CD4-positive, alpha-beta T cell (primary cell): ENCODE results near the gene ADAM23. TPM values are rescaled to one million over a fixed set of nuclear protein-coding genes. Genes with fewer than 3 reads are reported as not detected.

Experiments used
- ATAC-seq: fragments of 200-7000 bp; cut with Tn5 transposase; one replicate; pipeline ENCODE4 v1.10.0; 2022; ENCODE audit warnings: mild to moderate bottlenecking; ENCODE audit not compliant: poor library complexity
- CTCF ChIA-PET: fragments of 350-600 bp; sonication (Branson Sonifier 250); formaldehyde crosslinking; loops from one replicate; lab custom pipeline; 2021; ENCODE audit warnings: antibody characterized with exemption, inconsistent platforms; lab: Charles Lee
- POLR2A ChIA-PET: fragments of 350-600 bp; sonication (Branson Sonifier 250); formaldehyde crosslinking; loops from one replicate; lab custom pipeline; 2021; ENCODE audit warnings: antibody characterized with exemption, inconsistent platforms; lab: Charles Lee
- DNase-seq, 14 experiments: peaks; one replicate each; pipeline ENCODE4 v3.0.0-alpha.2; 2013 to 2020; ENCODE audit warnings: mixed read lengths in 2 of 14
- H3K27ac ChIP-seq, 2 donors: one replicate each; pipeline versions ENCODE4 v1.5.1 to v1.7.0; 2013; ENCODE audit warnings: low read length in 2 of 2, low read depth in 1 of 2, mild to moderate bottlenecking in 1 of 2
- H3K27me3 ChIP-seq, 2 experiments: 1 replicate in 1 of 2; 2 replicates in 1 of 2; pipeline versions ENCODE4 v1.6.1 to v1.7.0; 2013; ENCODE audit warnings: low read length in 2 of 2, control low read depth in 1 of 2, mild to moderate bottlenecking in 1 of 2, moderate library complexity in 1 of 2; ENCODE audit not compliant: insufficient read depth in 2 of 2, control insufficient read depth in 1 of 2
- H3K36me3 ChIP-seq: one replicate; pipeline ENCODE4 v1.6.1; 2013; ENCODE audit warnings: low read length, control low read depth; ENCODE audit not compliant: insufficient read depth
- H3K4me1 ChIP-seq: one replicate; pipeline ENCODE4 v1.6.1; 2013; ENCODE audit warnings: low read length, control low read depth; ENCODE audit not compliant: insufficient read depth
- H3K4me3 ChIP-seq: one replicate; pipeline ENCODE4 v1.5.1; 2013; ENCODE audit warnings: mild to moderate bottlenecking, low read length, moderate library complexity
- H3K9me3 ChIP-seq, 2 experiments: 1 replicate in 1 of 2; 2 replicates in 1 of 2; pipeline versions ENCODE4 v1.6.1 to v1.7.0; 2013; ENCODE audit warnings: low read length in 2 of 2, mild to moderate bottlenecking in 2 of 2, control low read depth in 1 of 2, moderate library complexity in 1 of 2; ENCODE audit not compliant: control insufficient read depth in 1 of 2, insufficient read depth in 1 of 2
- H3K27ac Mint-ChIP-seq: one replicate; pipeline ENCODE4 v1.8.0; 2020; ENCODE audit warnings: mixed read lengths
- H3K27me3 Mint-ChIP-seq: one replicate; pipeline ENCODE4 v1.8.0; 2021; ENCODE audit warnings: mixed read lengths
- H3K36me3 Mint-ChIP-seq: one replicate; pipeline ENCODE4 v1.8.0; 2021; ENCODE audit warnings: low read depth, mixed read lengths
- H3K4me1 Mint-ChIP-seq: one replicate; pipeline ENCODE4 v1.8.0; 2021; ENCODE audit warnings: low read depth, mixed read lengths
- H3K4me3 Mint-ChIP-seq: one replicate; pipeline ENCODE4 v1.8.0; 2020; ENCODE audit warnings: mild to moderate bottlenecking, mixed read lengths
- H3K9me3 Mint-ChIP-seq: one replicate; pipeline ENCODE4 v1.8.0; 2020; ENCODE audit warnings: mixed read lengths
- CTCF ChIP-seq: fragments of 200-600 bp; IDR thresholded peaks from one replicate; pipeline ENCODE4 v1.8.0; 2022; ENCODE audit warnings: antibody characterized with exemption, mild to moderate bottlenecking
- intact Hi-C, 2 experiments: fragments of 100-400 bp; cut with DNase I in 1 of 2; cut with micrococcal nuclease in 1 of 2; formaldehyde crosslinking; loops; one replicate each; pipeline versions ENCODE4 v1.15.1 to v1.9.0; 2023 to 2025; cut with DNase I, micrococcal nuclease
- total RNA-seq, 174 experiments: library from RNA in 2 of 174; stranded (reverse) in 2 of 174; gene quantifications; one replicate each; pipeline ENCODE4 v1.2.3 and lab custom pipeline; 2021 to 2026

The ADAM23 gene
- total RNA-seq, 2 experiments from 2014 or later = 6.3 to 7.7 TPM

DNA sequence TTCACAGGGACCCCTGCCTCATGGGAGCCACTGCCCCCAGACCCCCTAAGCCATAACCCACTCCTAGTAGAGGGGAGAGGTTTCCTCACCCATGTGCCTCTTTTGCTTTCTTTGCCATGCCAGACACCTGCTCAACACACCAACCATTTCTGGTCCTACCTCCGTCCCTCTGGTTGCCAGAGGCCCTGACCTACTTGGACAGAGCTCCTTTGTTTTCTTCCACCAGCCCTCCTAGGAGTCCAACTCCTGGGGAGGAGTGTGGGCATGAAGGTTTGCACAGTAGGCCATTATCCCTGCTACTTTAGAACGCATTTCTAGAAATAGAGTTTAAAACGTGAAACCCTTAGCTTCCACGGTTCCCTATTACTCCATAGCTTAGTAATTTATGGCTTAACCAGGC is 122.3 kb downstream of the ADAM23 start:
- DNase-seq = no peak
- Histone ChIP-seq H3K4me1 (no peaks in the 10 kb centered on the region), H3K27ac (no peak overlapping the region), H3K36me3 (no peaks in the 10 kb centered on the region), H3K4me3 (no peak overlapping the region), H3K9me3 (no peaks in the 10 kb centered on the region), H3K27me3 (no peaks in the 10 kb centered on the region)
- no peak overlapping the region for H3K4me3 Mint-ChIP-seq
- H3K36me3 Mint-ChIP-seq = no peaks in the 10 kb centered on the region
- intact Hi-C loops = no loop called here
- ATAC-seq = no peak
- no peak overlapping the region for H3K27ac Mint-ChIP-seq
- TF ChIP-seq CTCF = no peak
- no peaks in the 10 kb centered on the region for H3K27me3 Mint-ChIP-seq
- no peaks in the 10 kb centered on the region for H3K4me1 Mint-ChIP-seq
- no peaks in the 10 kb centered on the region for H3K9me3 Mint-ChIP-seq
- POLR2A ChIA-PET = no interaction called here
- CTCF ChIA-PET = no interaction called here

DNA sequence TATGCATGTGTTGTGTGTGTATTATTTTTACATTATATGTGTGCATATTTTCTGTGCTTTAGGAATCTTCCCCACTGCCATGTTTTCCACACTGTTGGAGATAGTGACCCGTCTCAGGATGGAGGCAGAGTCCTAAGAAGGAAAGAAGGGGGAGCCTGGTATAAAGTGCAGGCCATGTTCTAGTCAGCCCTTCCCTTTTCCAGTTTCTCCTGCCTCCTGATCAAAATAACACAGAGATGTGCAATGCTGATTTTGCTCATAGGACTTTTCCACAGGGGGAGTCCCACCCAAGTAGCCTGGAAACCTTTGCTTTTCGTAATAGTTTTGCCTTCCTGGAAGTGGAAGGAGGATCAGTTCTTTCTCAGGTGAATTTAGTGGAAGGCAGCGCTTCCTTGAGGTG is 126.1 kb downstream of the ADAM23 start:
- ChIA-PET CTCF (no interaction called here), POLR2A (interaction anchor here (0.6 to 1.3 kb wide), 2 partner anchors 9 to 1702 kb away, joined by 3 read pairs; no protein-coding TSS in a partner anchor)
- no peak for TF ChIP-seq CTCF
- DNase-seq = no peak
- no peaks in the 10 kb centered on the region for H3K4me1 ChIP-seq
- no peak overlapping the region for H3K27ac ChIP-seq
- Mint-ChIP-seq H3K27ac (no peak overlapping the region), H3K9me3 (no peaks in the 10 kb centered on the region), H3K27me3 (no peaks in the 10 kb centered on the region), H3K4me3 (no peak overlapping the region), H3K36me3 (no peaks in the 10 kb centered on the region), H3K4me1 (no peaks in the 10 kb centered on the region)
- intact Hi-C loops = no loop called here
- no peak overlapping the region for H3K4me3 ChIP-seq
- no peaks in the 10 kb centered on the region for H3K9me3 ChIP-seq
- no peaks in the 10 kb centered on the region for H3K27me3 ChIP-seq
- H3K36me3 ChIP-seq = no peaks in the 10 kb centered on the region
- ATAC-seq = no peak

DNA sequence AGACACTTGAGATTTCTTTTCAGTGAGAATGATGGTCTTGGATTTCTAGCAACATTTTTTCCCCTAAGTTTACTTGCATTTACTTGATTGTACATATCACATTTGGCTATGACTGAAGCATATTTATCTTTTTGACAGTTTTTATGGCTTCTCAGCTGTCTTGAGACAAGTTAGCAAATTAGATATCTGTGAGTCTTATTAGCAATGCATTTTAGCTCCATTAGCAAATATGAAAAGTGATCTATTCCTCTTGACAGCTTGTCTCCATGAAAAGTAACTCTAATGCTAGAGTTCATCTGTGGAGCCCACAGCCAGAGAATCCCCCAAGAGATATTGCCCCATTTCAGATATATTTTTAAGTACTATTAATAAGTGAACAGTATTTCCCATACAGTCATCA is 126.9 kb downstream of the ADAM23 start:
- ATAC-seq = no peak
- no peaks in the 10 kb centered on the region for H3K4me1 ChIP-seq
- H3K36me3 Mint-ChIP-seq = no peaks in the 10 kb centered on the region
- no peak for TF ChIP-seq CTCF
- no peaks in the 10 kb centered on the region for H3K9me3 ChIP-seq
- ChIA-PET POLR2A (interaction anchor here (0.6 kb wide), 2 partner anchors 565 to 1701 kb away, joined by 3 read pairs; no protein-coding TSS in a partner anchor), CTCF (no interaction called here)
- no peaks in the 10 kb centered on the region for H3K27me3 Mint-ChIP-seq
- intact Hi-C loops = no loop called here
- H3K27ac ChIP-seq = no peak overlapping the region
- H3K36me3 ChIP-seq = no peaks in the 10 kb centered on the region
- no peaks in the 10 kb centered on the region for H3K4me1 Mint-ChIP-seq
- H3K9me3 Mint-ChIP-seq = no peaks in the 10 kb centered on the region
- no peak overlapping the region for H3K4me3 Mint-ChIP-seq
- no peak overlapping the region for H3K27ac Mint-ChIP-seq
- no peak overlapping the region for H3K4me3 ChIP-seq
- no peak for DNase-seq
- H3K27me3 ChIP-seq = no peaks in the 10 kb centered on the region
